ENCODE data around the gene MR1. TPM values are rescaled to one million over a fixed set of nuclear protein-coding genes. Genes with fewer than 3 reads are reported as not detected.

MR1 gene
- total RNA-seq, 2 donors from 2014 or later: 9.9 to 10.0 TPM

DNA sequence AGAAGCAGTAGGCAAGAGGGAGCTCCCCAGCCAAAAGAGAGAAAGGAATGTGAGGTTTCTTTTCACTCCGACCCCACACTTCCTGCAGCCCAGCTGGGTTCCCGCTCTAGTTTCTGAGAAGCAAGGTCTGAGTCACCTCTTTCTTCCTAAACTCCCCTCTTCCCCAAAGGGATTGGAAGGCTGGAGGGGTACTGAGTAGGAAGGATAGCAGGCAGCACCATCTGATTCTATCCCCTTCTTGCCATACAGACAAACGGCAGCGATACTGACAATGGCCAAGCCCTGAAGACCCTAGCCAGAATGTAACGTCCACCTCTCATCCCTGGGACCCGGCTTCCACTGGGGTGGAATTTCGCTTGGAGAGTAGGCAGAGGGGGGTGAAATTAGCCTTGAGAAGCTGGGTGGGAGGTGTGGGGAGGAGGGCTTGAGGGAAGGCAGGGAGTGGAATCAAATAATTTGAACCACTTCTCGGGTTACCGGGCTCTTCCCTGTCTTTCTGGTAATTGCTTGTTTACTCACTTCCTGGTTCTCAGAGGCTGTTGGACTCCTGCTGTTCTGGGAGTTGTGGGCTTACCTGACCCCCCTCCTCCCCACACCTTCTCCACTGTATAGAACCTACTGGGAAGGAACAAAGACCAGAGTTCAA lies 67.9 kb downstream of the MR1 start:
- TF ChIP-seq, protein P1, sequence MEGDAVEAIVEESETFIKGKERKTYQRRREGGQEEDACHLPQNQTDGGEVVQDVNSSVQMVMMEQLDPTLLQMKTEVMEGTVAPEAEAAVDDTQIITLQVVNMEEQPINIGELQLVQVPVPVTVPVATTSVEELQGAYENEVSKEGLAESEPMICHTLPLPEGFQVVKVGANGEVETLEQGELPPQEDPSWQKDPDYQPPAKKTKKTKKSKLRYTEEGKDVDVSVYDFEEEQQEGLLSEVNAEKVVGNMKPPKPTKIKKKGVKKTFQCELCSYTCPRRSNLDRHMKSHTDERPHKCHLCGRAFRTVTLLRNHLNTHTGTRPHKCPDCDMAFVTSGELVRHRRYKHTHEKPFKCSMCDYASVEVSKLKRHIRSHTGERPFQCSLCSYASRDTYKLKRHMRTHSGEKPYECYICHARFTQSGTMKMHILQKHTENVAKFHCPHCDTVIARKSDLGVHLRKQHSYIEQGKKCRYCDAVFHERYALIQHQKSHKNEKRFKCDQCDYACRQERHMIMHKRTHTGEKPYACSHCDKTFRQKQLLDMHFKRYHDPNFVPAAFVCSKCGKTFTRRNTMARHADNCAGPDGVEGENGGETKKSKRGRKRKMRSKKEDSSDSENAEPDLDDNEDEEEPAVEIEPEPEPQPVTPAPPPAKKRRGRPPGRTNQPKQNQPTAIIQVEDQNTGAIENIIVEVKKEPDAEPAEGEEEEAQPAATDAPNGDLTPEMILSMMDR (IDR thresholded peaks at IDR 0.05): no peak
- H3K4me1 ChIP-seq: peaks cover 0 to 65% of the 10 kb centered on the region in 2 donors
- H3K9me3 ChIP-seq: no peaks in the 10 kb centered on the region
- H3K27me3 ChIP-seq: no peaks in the 10 kb centered on the region
- no peak overlapping the region for H3K4me3 ChIP-seq
- DNase-seq (ENCODE audit: low spot score): no peak
- H3K36me3 ChIP-seq: no peaks in the 10 kb centered on the region
- H3K27ac ChIP-seq: no peak overlapping the region

DNA sequence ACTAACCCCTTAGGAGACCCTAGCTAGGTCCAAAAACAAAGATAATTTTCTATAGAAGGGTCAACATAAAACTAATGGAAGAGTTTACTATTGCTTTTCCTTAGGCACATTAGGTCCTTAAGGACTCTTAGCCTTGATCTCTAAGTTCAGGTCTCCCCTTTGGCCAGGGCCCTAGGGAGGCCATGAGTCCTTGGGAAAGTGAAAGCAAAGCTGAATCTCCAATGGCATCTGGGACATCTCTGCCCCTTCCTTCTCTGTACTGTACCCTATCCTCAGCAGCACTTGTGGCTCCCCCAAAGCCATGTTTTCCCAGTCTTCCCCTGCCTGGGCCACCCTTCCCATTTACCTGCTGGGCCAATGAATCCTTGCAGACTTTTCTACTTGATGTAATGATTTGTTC lies 69.1 kb downstream of the MR1 start:
- DNase-seq (ENCODE audit: low spot score): no peak
- H3K4me3 ChIP-seq: no peak overlapping the region
- no peaks in the 10 kb centered on the region for H3K36me3 ChIP-seq
- H3K9me3 ChIP-seq: no peaks in the 10 kb centered on the region
- H3K27me3 ChIP-seq: no peaks in the 10 kb centered on the region
- no peak overlapping the region for H3K27ac ChIP-seq
- H3K4me1 ChIP-seq: peaks cover 0 to 65% of the 10 kb centered on the region in 2 donors
- TF ChIP-seq, protein P1 (IDR thresholded peaks at IDR 0.05): no peak

DNA sequence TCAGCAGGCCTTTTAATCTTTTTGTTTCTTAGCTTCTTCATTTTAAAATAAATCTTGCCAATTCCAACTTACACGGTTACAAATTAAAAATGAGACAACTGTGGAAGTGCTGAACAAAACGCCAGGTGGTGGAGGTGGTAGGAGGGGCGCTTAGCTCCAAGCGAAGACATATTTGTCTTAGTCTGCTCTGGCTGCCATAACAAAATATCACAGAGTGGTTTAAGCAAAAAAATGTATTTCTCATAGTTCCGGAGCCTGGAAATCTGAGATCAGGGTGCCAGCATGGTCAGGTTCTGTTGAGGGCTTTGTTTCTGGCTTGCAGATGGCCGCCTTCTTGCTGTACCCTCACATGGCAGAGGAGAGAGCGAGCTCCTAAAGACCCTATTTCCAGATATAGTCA lies 69.6 kb downstream of the MR1 start:
- H3K9me3 ChIP-seq: no peaks in the 10 kb centered on the region
- TF ChIP-seq, protein P1 (IDR thresholded peaks at IDR 0.05): no peak
- no peak for DNase-seq (ENCODE audit: low spot score)
- H3K4me3 ChIP-seq: no peak overlapping the region
- no peaks in the 10 kb centered on the region for H3K27me3 ChIP-seq
- H3K4me1 ChIP-seq: peaks cover 0 to 66% of the 10 kb centered on the region in 2 donors
- no peaks in the 10 kb centered on the region for H3K36me3 ChIP-seq
- H3K27ac ChIP-seq: no peak overlapping the region

DNA sequence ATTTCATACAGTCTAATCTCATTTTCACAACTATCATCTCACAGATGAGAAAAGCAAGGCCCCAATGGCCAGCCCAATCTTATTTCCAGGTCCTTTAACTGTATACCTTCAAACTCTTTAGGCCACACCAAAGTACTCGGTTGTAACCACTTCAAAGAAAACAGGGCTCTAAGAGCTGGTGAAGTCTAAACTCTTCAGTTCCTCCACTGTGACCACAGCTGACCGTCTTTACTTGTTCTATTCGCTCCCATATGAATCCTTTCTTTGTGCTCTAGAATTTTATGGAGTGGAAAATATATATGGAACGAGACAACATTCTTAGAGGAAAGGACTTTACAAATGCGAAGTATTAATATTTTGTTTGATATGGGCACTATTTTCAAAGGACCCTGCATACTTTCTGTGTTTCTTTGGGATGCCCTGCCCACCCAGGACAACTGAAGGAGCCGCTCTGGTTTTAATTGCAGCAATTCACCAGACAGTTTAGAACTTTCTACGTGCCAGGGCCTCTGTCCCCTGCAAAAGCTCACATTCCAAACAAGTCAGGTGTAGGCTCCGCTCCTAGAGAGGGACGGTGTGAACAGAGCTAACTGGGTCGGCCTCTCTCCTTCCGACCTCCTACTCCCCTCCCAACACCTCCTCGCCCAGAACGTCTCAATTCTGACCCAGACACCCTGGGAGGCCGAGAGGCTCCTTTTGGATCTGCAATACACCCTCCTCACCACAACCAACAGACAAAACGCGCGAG lies 70.4 kb downstream of the MR1 start:
- Histone ChIP-seq H3K4me3 (peak overlapping the region; percentile 68 to 72), H3K9me3 (no peaks in the 10 kb centered on the region), H3K36me3 (no peaks in the 10 kb centered on the region), H3K27me3 (no peaks in the 10 kb centered on the region), H3K27ac (peak overlapping the region; percentile 81 to 92), H3K4me1 (peaks cover 0 to 62% of the 10 kb centered on the region in 2 donors)
- TF ChIP-seq, protein P1 (IDR thresholded peaks at IDR 0.05): no peak
- DNase-seq (ENCODE audit: low spot score): no peak

DNA sequence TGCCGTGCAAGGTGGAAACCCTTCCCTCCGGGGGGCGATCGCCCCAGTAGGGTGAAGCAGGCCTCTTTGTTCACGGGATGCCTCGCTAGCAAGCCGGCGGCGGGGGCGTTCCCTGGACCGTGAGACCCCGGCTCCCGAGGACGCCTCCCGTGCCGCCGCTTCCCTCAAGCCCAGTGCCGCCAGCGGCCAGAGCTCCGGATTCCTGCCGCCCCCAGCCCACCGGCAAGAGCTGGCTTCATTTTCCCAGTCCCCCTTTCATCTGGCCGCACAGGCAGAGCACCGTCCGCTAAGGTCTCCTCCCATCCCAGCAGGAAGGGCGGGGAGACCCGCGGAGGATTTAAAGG lies 71.0 kb downstream of the MR1 start:
- H3K27me3 ChIP-seq: no peaks in the 10 kb centered on the region
- TF ChIP-seq, protein P1 (IDR thresholded peaks at IDR 0.05): peak in 1 of 2 donors; percentile 38
- H3K27ac ChIP-seq: peak overlapping the region; percentile 81 to 92
- H3K36me3 ChIP-seq: no peaks in the 10 kb centered on the region
- no peak for DNase-seq (ENCODE audit: low spot score)
- H3K4me3 ChIP-seq: peak overlapping the region; percentile 68 to 72
- H3K9me3 ChIP-seq: no peaks in the 10 kb centered on the region
- peaks cover 0 to 56% of the 10 kb centered on the region in 2 donors for H3K4me1 ChIP-seq

All from right atrium auricular region (tissue), 2 donors.